Small intestine (tissue), 7 donors: ENCODE data around the gene TMPRSS7. TPM values are rescaled to one million over a fixed set of nuclear protein-coding genes. Genes with fewer than 3 reads are reported as not detected.

Experiments used
- DNase-seq, 2 donors: peaks; one replicate each; pipeline versions ENCODE4 v3.0.0 to v3.0.0-alpha.2; 2013
- FAIRE-seq: peaks from 2 replicates; lab custom pipeline; 2012; peaks lifted over from hg19 to GRCh38; lab: Jason Lieb, UNC
- H3K27ac ChIP-seq, 3 donors: one replicate each; pipeline ENCODE4 v1.5.1; 2013; ENCODE audit warnings: low read length in 2 of 3, mild to moderate bottlenecking in 2 of 3, control low read depth in 1 of 3, inconsistent platforms in 1 of 3, low read depth in 1 of 3, moderate library complexity in 1 of 3
- H3K27me3 ChIP-seq, 3 donors: one replicate each; pipeline ENCODE4 v1.6.1; 2013; ENCODE audit warnings: low read length in 3 of 3, inconsistent platforms in 1 of 3; ENCODE audit not compliant: control insufficient read depth in 3 of 3, insufficient read depth in 3 of 3
- H3K36me3 ChIP-seq, 3 donors: one replicate each; pipeline ENCODE4 v1.6.1; 2013; ENCODE audit warnings: low read length in 3 of 3, inconsistent platforms in 1 of 3, low read depth in 1 of 3, mild to moderate bottlenecking in 1 of 3, moderate library complexity in 1 of 3; ENCODE audit not compliant: control insufficient read depth in 3 of 3, insufficient read depth in 2 of 3
- H3K4me1 ChIP-seq, 3 donors: one replicate each; pipeline ENCODE4 v1.6.1; 2013; ENCODE audit warnings: low read length in 2 of 3, inconsistent platforms in 1 of 3, low read depth in 1 of 3, mild to moderate bottlenecking in 1 of 3, moderate library complexity in 1 of 3; ENCODE audit not compliant: control insufficient read depth in 3 of 3, insufficient read depth in 2 of 3
- H3K4me3 ChIP-seq, 3 donors: one replicate each; pipeline ENCODE4 v1.5.1; 2013; ENCODE audit warnings: low read length in 3 of 3, control low read depth in 1 of 3, inconsistent platforms in 1 of 3, low read depth in 1 of 3, mild to moderate bottlenecking in 1 of 3, moderate library complexity in 1 of 3
- H3K9me3 ChIP-seq, 2 donors: one replicate each; pipeline ENCODE4 v1.6.1; 2013; ENCODE audit warnings: low read depth in 1 of 2, low read length in 1 of 2; ENCODE audit not compliant: control insufficient read depth in 2 of 2, insufficient read depth in 1 of 2
- WGBS, 3 donors: extraction: QIAGEN DNeasy Blood & Tissue Kit; methylation state at CpG; one replicate each; pipeline ENCODE4 v1.1.7; 2013; 5-methylcytosine and 5-hydroxymethylcytosine counted together
- polyA plus RNA-seq, 4 donors: library from polyadenylated mRNA; stranded (reverse) in 3 of 4; unstranded in 1 of 4; fragments of 200-250 nt in 3 of 4; fragments of 120-200 nt in 1 of 4; gene quantifications; one replicate each; pipeline versions ENCODE4 v1.2.1 to v1.2.3, GENCODE V29; 2013
- donor health status: healthy with polysubstance abuse.
- donor health status: control.
- donor health status: control.
- donor health status: Bipolar disorder and iron deficiency.
- donor health status: healthy.

The TMPRSS7 gene
- polyA plus RNA-seq, 4 donors, result 0.22 to 0.81 (median 0.31) TPM; not detected in 1

- Histone ChIP-seq H3K27me3 (no peaks in the 10 kb centered on the region), H3K36me3 (peaks cover 0 to 4% (median 0%) of the 10 kb centered on the region in 3 donors), H3K4me3 (no peak overlapping the region), H3K9me3 (no peaks in the 10 kb centered on the region), H3K4me1 (no peaks in the 10 kb centered on the region), H3K27ac (peak overlapping the region in 1 of 3 donors; percentile 39)
- DNase-seq, result no peak
- FAIRE-seq, result no peak
- WGBS, 3 donors, result 59 to 66% (median 65%) methylated on average over 7 of the region's 7 CpGs
These were observed 94.5 kb downstream of the TMPRSS7 start for GRCh38 chr3:112128843-112129727.

GRCh38 chr3:112129925-112130637 is 95.5 kb downstream of the TMPRSS7 start:
- WGBS, 3 donors, result 86 to 95% (median 94%) methylated on average over 4 of the region's 4 CpGs
- Histone ChIP-seq H3K27me3 (no peaks in the 10 kb centered on the region), H3K4me1 (peaks cover 0 to 4% (median 0%) of the 10 kb centered on the region in 3 donors), H3K4me3 (no peak overlapping the region), H3K36me3 (peaks cover 0 to 2% (median 0%) of the 10 kb centered on the region in 3 donors), H3K27ac (peak overlapping the region in 1 of 3 donors; percentile 22), H3K9me3 (no peaks in the 10 kb centered on the region)
- FAIRE-seq (no peak), DNase-seq (no peak)

GRCh38 chr3:112130638-112130993 is 96.1 kb downstream of the TMPRSS7 start:
- DNase-seq, result no peak
- Histone ChIP-seq H3K27me3 (no peaks in the 10 kb centered on the region), H3K27ac (no peak overlapping the region), H3K36me3 (peaks cover 0 to 2% (median 0%) of the 10 kb centered on the region in 3 donors), H3K4me1 (peaks cover 0 to 5% (median 0%) of the 10 kb centered on the region in 3 donors), H3K9me3 (no peaks in the 10 kb centered on the region), H3K4me3 (no peak overlapping the region)
- FAIRE-seq, result no peak
- 86 to 99% (median 92%) methylated on average over 3 of the region's 3 CpGs for WGBS, 3 donors

Other genes starting within 250 kb of the TMPRSS7 start
- gene PHLDB2, start 175.5 kb upstream of the TMPRSS7 start, polyA plus RNA-seq, result 10 to 100 TPM in 1 of 4 donors, 1 to 10 TPM in 3; 1.1 to 17.8 (median 4.5) TPM
- gene ABHD10, start 55.7 kb upstream of the TMPRSS7 start, polyA plus RNA-seq, result 10 to 100 TPM in 3 of 4 donors, 1 to 10 TPM in 1; 10.0 to 32.9 (median 15.3) TPM
- gene TAGLN3, start 35.8 kb upstream of the TMPRSS7 start, polyA plus RNA-seq, result 1 to 10 TPM in 2 of 4 donors, not detected in 2; 1.4 to 2.7 TPM
- 10 to 100 TPM in 1 of 4 donors, 1 to 10 TPM in 3; 3.8 to 20.1 (median 5.2) TPM for gene C3orf52, start 51.7 kb downstream of the TMPRSS7 start, polyA plus RNA-seq
- 1 to 10 TPM in 2 of 4 donors, under 1 TPM in 1, not detected in 1; 0.54 to 4.2 (median 1.3) TPM for gene GCSAM, start 98.5 kb downstream of the TMPRSS7 start, polyA plus RNA-seq